Skeletal muscle tissue (tissue), 4 donors: ENCODE measurements around the gene DMD. TPM values are rescaled to one million over a fixed set of nuclear protein-coding genes. Genes with fewer than 3 reads are reported as not detected.

Source experiments
- H3K27ac ChIP-seq: one replicate; pipeline ENCODE4 v1.7.0; 2013; ENCODE audit warnings: mild to moderate bottlenecking, low read depth, low read length, inconsistent platforms
- H3K27me3 ChIP-seq, 3 donors: one replicate each; pipeline ENCODE4 v1.7.0; 2013; ENCODE audit warnings: low read length in 3 of 3; ENCODE audit not compliant: control insufficient read depth in 3 of 3, insufficient read depth in 3 of 3
- H3K36me3 ChIP-seq, 3 donors: one replicate each; pipeline ENCODE4 v1.7.0; 2013; ENCODE audit warnings: low read length in 3 of 3; ENCODE audit not compliant: control insufficient read depth in 3 of 3, insufficient read depth in 3 of 3
- H3K4me1 ChIP-seq, 3 donors: one replicate each; pipeline ENCODE4 v1.7.0; 2013; ENCODE audit warnings: low read length in 3 of 3, mild to moderate bottlenecking in 3 of 3; ENCODE audit not compliant: control insufficient read depth in 3 of 3, insufficient read depth in 3 of 3
- H3K4me3 ChIP-seq, 3 donors: one replicate each; pipeline ENCODE4 v1.7.0; 2013; ENCODE audit warnings: low read length in 3 of 3
- H3K9ac ChIP-seq, 3 donors: one replicate each; pipeline ENCODE4 v1.7.0; 2013; ENCODE audit warnings: low read length in 3 of 3, mild to moderate bottlenecking in 3 of 3, moderate library complexity in 2 of 3, low read depth in 1 of 3
- H3K9me3 ChIP-seq, 3 donors: one replicate each; pipeline ENCODE4 v1.7.0; 2013; ENCODE audit warnings: low read length in 3 of 3; ENCODE audit not compliant: control insufficient read depth in 3 of 3
- total RNA-seq: library from RNA; depleted of rRNA; stranded (reverse); fragments of >200 nt; gene quantifications from one replicate; pipeline ENCODE4 v1.2.3, GENCODE V29; 2014
- donor health status: Osteomylitis.

Gene DMD
- total RNA-seq, 1 donor from 2014 or later = 190 TPM

GRCh38 chrX:31112226-31112999 lies 2098.9 kb downstream of the DMD start:
- Histone ChIP-seq H3K27ac (no peak overlapping the region), H3K36me3 (no peaks in the 10 kb centered on the region), H3K4me1 (no peaks in the 10 kb centered on the region), H3K27me3 (peaks cover 0 to 5% (median 0%) of the 10 kb centered on the region in 3 donors), H3K4me3 (no peak overlapping the region), H3K9ac (no peak overlapping the region), H3K9me3 (no peaks in the 10 kb centered on the region)

DNA sequence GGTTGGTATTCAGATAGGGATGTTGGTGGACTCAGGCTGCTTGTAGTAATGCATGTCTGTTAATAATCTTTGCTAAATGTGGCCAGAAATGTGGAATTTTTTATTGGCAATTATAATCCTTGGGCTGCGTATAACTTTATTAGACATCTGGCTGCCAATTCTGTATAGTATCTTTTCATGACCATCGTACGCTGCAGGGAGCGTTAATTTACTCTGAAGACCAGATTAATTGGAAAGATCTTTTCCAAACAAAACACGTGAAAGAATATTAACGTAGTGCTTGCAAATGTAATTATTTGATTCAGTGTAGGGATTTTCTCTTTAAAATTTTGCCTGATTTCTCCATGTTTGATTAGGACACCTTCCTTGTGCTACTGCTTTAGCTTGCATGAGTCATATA lies 2100.7 kb downstream of the DMD start:
- H3K36me3 ChIP-seq = no peaks in the 10 kb centered on the region
- H3K27me3 ChIP-seq = peaks cover 0 to 5% (median 0%) of the 10 kb centered on the region in 3 donors
- H3K27ac ChIP-seq = no peak overlapping the region
- H3K9me3 ChIP-seq = no peaks in the 10 kb centered on the region
- no peaks in the 10 kb centered on the region for H3K4me1 ChIP-seq
- no peak overlapping the region for H3K4me3 ChIP-seq
- H3K9ac ChIP-seq = no peak overlapping the region

- H3K27ac ChIP-seq = no peak overlapping the region
- H3K4me3 ChIP-seq = no peak overlapping the region
- H3K36me3 ChIP-seq = no peaks in the 10 kb centered on the region
- H3K9me3 ChIP-seq = no peaks in the 10 kb centered on the region
- no peaks in the 10 kb centered on the region for H3K4me1 ChIP-seq
- no peaks in the 10 kb centered on the region for H3K27me3 ChIP-seq
- H3K9ac ChIP-seq = no peak overlapping the region
These were observed 2111.7 kb downstream of the DMD start for GRCh38 chrX:31099536-31100090.

DNA sequence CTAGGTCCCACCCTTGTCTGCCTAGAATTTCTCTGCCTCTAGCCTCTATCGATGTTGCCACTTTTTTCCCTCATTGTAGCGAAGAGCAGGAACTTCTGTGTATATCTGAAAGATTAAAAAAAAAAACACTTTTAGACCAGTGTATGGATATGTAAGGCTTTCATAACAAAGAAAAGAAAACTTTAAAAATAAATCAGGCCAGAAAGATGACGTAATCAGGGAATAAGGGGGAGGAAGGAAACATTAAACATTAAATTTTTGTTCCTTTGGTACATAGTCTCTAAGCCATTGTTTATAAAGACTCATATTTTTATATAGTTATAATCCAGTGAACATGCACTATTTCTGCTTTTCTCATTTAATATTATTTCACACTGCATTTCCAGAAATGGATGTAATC lies 2113.3 kb downstream of the DMD start:
- Histone ChIP-seq H3K9ac (no peak overlapping the region), H3K4me1 (no peaks in the 10 kb centered on the region), H3K36me3 (no peaks in the 10 kb centered on the region), H3K27me3 (no peaks in the 10 kb centered on the region), H3K4me3 (no peak overlapping the region), H3K27ac (no peak overlapping the region), H3K9me3 (no peaks in the 10 kb centered on the region)

- no peak overlapping the region for H3K4me3 ChIP-seq
- H3K4me1 ChIP-seq = no peaks in the 10 kb centered on the region
- no peaks in the 10 kb centered on the region for H3K9me3 ChIP-seq
- no peak overlapping the region for H3K9ac ChIP-seq
- H3K27ac ChIP-seq = no peak overlapping the region
- no peaks in the 10 kb centered on the region for H3K36me3 ChIP-seq
- H3K27me3 ChIP-seq = no peaks in the 10 kb centered on the region
These were observed 2117.7 kb downstream of the DMD start for GRCh38 chrX:31093639-31093975.

DNA sequence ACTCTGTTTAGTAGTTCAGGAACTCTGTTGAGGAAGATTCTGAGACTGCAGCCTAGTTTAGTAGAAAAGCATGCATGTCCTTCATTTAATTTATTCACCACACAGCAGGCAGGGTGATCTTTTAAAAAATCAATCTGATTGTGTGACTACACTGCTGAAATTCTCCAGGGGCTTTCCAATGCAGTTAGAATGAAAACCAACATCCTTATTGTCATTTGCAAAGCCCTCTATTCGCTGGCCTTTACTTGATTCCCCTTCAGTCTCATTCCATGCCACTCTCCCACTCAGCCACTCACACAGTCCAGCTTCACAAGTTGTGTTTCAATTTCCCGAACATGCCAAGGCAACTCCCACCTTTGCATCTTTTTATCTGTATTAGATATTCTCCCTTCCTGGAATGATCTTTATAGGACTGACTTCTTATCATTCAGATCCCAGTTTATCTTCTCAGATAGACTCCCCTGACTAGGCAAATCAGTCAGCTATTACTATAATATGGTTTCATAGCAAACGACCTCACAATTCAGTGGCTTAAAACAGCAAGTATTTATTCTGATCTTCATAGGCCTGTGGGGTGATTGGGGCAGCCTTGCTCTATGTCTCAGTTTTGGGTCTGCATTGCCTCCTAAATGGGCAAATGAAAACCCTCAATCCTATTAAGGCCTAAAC lies 2118.2 kb downstream of the DMD start:
- H3K4me1 ChIP-seq = no peaks in the 10 kb centered on the region
- no peaks in the 10 kb centered on the region for H3K9me3 ChIP-seq
- H3K36me3 ChIP-seq = no peaks in the 10 kb centered on the region
- H3K27ac ChIP-seq = no peak overlapping the region
- H3K4me3 ChIP-seq = no peak overlapping the region
- no peak overlapping the region for H3K9ac ChIP-seq
- no peaks in the 10 kb centered on the region for H3K27me3 ChIP-seq

DNA sequence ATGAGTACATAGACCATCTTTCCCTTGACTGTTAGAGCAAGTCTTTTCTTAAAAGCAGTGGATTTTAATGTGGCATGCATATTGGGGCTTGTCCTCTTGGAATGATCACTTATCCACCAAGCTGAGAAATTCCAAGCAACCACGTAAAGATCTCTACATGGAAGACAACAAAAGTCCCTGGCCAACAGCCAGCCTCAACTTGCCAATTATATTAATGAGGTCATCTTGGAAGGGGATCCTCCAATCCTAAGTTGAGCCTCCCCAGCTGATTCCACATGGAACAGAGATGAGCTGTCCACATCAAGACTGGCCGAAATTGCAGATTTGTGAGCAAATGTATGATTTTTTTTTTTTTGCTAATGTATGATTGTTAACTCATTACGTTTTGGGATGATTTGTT lies 2118.9 kb downstream of the DMD start:
- Histone ChIP-seq H3K9ac (no peak overlapping the region), H3K36me3 (no peaks in the 10 kb centered on the region)

GRCh38 chrX:31091819-31092218 lies 2119.5 kb downstream of the DMD start:
- Histone ChIP-seq H3K27ac (no peak overlapping the region), H3K27me3 (no peaks in the 10 kb centered on the region), H3K36me3 (no peaks in the 10 kb centered on the region), H3K4me1 (no peaks in the 10 kb centered on the region), H3K4me3 (no peak overlapping the region), H3K9ac (no peak overlapping the region), H3K9me3 (no peaks in the 10 kb centered on the region)

More for the DNA sequence above, 2118.9 kb downstream of the DMD start:
- Histone ChIP-seq H3K4me1 (no peaks in the 10 kb centered on the region), H3K4me3 (no peak overlapping the region), H3K9me3 (no peaks in the 10 kb centered on the region), H3K27ac (no peak overlapping the region), H3K27me3 (no peaks in the 10 kb centered on the region)

DNA sequence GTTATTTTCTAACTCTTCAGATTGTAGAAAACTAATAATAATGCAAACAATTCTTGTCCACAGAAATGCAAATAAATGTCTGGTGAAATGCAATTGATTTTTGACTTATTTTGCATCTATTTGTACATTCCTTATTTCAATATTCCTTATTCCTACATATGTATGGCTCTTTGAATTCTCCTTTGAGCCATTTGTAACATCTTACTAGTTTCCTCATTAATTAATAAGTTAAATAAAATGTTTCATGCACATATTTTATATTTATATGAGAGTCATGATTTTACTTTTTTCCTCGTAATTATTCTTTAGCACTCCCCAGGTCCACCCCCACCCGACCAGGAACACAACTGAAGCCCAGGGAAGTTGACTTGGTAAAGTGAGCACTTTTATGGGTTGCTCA lies 2136.8 kb downstream of the DMD start:
- H3K4me1 ChIP-seq = no peaks in the 10 kb centered on the region

GRCh38 chrX:31071725-31072124 lies 2139.6 kb downstream of the DMD start, which contains the start of gene FTHL17:
Gene FTHL17 (minus strand): TSS chrX:31072041. CDS start chrX:31071953, 88 bp downstream.
- Histone ChIP-seq H3K4me1 (no peaks in the 10 kb centered on the region), H3K9me3 (no peaks in the 10 kb centered on the region), H3K27ac (no peak within 1 kb of the TSS), H3K27me3 (no peaks in the 10 kb centered on the region), H3K9ac (no peak within 1 kb of the TSS), H3K4me3 (no peak within 1 kb of the TSS), H3K36me3 (no peaks in the 10 kb centered on the region)

More for the DNA sequence above, 2136.8 kb downstream of the DMD start:
- H3K9me3 ChIP-seq = no peaks in the 10 kb centered on the region
- H3K9ac ChIP-seq = no peak overlapping the region
- H3K27me3 ChIP-seq = no peaks in the 10 kb centered on the region
- H3K27ac ChIP-seq = no peak overlapping the region
- no peaks in the 10 kb centered on the region for H3K36me3 ChIP-seq
- no peak overlapping the region for H3K4me3 ChIP-seq
